Esophagus squamous epithelium (tissue), 5 donors: Measurements from ENCODE around the gene ADGRV1. TPM values are rescaled to one million over a fixed set of nuclear protein-coding genes. Genes with fewer than 3 reads are reported as not detected.
A peak's percentile ranks its signal among the peaks of the same experiment; 100 is the strongest.

Source experiments
- DNase-seq: peaks from one replicate; lab custom pipeline; 2025; lab: John Stamatoyannopoulos, UW
- H3K27ac ChIP-seq, 4 donors: fragments of 200-600 bp; sonication (generic); one replicate each; pipeline ENCODE4 v1.5.1; 2016 to 2019; ENCODE audit warnings: mild to moderate bottlenecking in 1 of 4
- H3K27me3 ChIP-seq, 4 donors: fragments of 200-600 bp; sonication (generic); 1 replicate in 3 of 4; 2 replicates in 1 of 4; pipeline versions ENCODE4 v1.5.1 to v1.6.0; 2017 to 2021; ENCODE audit warnings: antibody characterized with exemption in 1 of 4
- H3K36me3 ChIP-seq, 3 donors: fragments of 200-600 bp; sonication (generic); one replicate each; pipeline ENCODE4 v1.5.1; 2016 to 2019
- H3K4me1 ChIP-seq, 3 donors: fragments of 200-600 bp; sonication (generic); one replicate each; pipeline ENCODE4 v1.5.1; 2017 to 2019
- H3K4me3 ChIP-seq, 4 donors: fragments of 200-600 bp; sonication (generic); 1 replicate in 3 of 4; 2 replicates in 1 of 4; pipeline ENCODE4 v1.5.1; 2016 to 2019; ENCODE audit warnings: mild to moderate bottlenecking in 2 of 4, moderate library complexity in 1 of 4
- H3K9me3 ChIP-seq, 3 donors: fragments of 200-600 bp; sonication (generic); one replicate each; pipeline ENCODE4 v1.5.1; 2016 to 2019
- POLR2A ChIP-seq, 4 donors: fragments of 450-650 bp; IDR thresholded peaks; one replicate each; pipeline ENCODE4 v1.6.1; 2017; ENCODE audit warnings: antibody characterized with exemption in 4 of 4, mild to moderate bottlenecking in 4 of 4, moderate library complexity in 3 of 4
- WGBS, 2 donors: methylation state at CpG; one replicate each; pipeline ENCODE4 v1.1.5; 2018; 5-methylcytosine and 5-hydroxymethylcytosine counted together
- intact Hi-C: fragments of 100-400 bp; cut with DNase I; formaldehyde crosslinking; loops from one replicate; pipeline ENCODE4 v1.15.0; 2022
- total RNA-seq, 4 donors: library from RNA; depleted of rRNA; stranded (reverse); fragments of >200 nt; gene quantifications; one replicate each; pipeline ENCODE4 v1.1.0, GENCODE V29; 2016
- TF ChIP-seq, protein P1 (sequence below), 6 experiments: fragments of 450-650 bp in 4 of 6; fragments of 200-600 bp in 2 of 6; sonication (generic) in 2 of 6; IDR thresholded peaks; one replicate each; pipeline ENCODE4 v1.5.1; 2016 to 2019; ENCODE audit warnings: antibody characterized with exemption in 6 of 6, mild to moderate bottlenecking in 4 of 6, moderate library complexity in 4 of 6
- donor health status: DM: yes; HTN: yes; CAD: no.

Gene ADGRV1
- total RNA-seq, 4 donors from 2014 or later: 1.9 to 14.1 (median 4.0) TPM

GRCh38 chr5:90898326-90899013 lies 339.9 kb downstream of the ADGRV1 start:
- H3K4me3 ChIP-seq: no peak overlapping the region
- no peaks in the 10 kb centered on the region for H3K27me3 ChIP-seq
- H3K9me3 ChIP-seq: no peaks in the 10 kb centered on the region
- peak overlapping the region in 2 of 4 donors; percentile 25 to 51 for H3K27ac ChIP-seq
- TF ChIP-seq, protein P1, sequence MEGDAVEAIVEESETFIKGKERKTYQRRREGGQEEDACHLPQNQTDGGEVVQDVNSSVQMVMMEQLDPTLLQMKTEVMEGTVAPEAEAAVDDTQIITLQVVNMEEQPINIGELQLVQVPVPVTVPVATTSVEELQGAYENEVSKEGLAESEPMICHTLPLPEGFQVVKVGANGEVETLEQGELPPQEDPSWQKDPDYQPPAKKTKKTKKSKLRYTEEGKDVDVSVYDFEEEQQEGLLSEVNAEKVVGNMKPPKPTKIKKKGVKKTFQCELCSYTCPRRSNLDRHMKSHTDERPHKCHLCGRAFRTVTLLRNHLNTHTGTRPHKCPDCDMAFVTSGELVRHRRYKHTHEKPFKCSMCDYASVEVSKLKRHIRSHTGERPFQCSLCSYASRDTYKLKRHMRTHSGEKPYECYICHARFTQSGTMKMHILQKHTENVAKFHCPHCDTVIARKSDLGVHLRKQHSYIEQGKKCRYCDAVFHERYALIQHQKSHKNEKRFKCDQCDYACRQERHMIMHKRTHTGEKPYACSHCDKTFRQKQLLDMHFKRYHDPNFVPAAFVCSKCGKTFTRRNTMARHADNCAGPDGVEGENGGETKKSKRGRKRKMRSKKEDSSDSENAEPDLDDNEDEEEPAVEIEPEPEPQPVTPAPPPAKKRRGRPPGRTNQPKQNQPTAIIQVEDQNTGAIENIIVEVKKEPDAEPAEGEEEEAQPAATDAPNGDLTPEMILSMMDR (IDR thresholded peaks at IDR 0.05): no peak
- no peak for TF ChIP-seq POLR2A (IDR thresholded peaks at IDR 0.05)
- peaks cover 0 to 20% (median 0%) of the 10 kb centered on the region in 3 donors for H3K4me1 ChIP-seq
- 72 to 79% methylated on average over 4 of the region's 4 CpGs for WGBS, 2 donors
- no peak for DNase-seq
- intact Hi-C loops: no loop called here
- H3K36me3 ChIP-seq: no peaks in the 10 kb centered on the region

DNA sequence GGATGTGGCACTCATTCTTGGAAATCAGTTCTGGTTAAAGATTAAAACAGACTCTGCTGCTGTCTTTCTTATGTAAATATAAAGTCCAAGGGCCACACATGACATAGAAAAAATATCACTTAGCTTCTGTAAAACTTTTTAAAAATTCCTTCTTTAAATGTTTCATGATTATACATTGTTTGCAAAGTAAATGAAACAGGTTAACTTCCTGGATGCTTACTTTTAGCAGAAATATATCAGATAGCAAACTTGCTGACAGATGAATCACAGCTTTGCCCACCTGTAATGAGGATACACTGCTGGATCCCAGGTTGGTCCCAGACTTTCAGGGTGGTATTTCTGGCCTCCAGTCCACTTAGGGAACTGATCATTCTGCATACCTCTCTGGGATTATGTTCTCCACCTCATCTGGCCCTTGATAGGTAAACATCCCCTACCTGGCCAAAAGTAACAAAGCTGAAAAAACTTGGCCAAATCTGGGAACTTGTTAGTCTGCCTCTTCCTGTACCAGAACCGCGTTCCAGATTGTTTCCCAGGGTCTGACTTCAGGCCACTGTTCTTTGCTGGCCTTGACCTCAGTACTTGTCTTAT lies 340.5 kb downstream of the ADGRV1 start:
- Histone ChIP-seq H3K36me3 (no peaks in the 10 kb centered on the region), H3K27ac (peak overlapping the region in 2 of 4 donors; percentile 25 to 51), H3K4me3 (no peak overlapping the region), H3K27me3 (no peaks in the 10 kb centered on the region), H3K9me3 (no peaks in the 10 kb centered on the region), H3K4me1 (peaks cover 0 to 18% (median 0%) of the 10 kb centered on the region in 3 donors)
- no peak for DNase-seq
- WGBS, 2 donors: 71 to 74% methylated on average over 2 of the region's 2 CpGs
- intact Hi-C loops: no loop called here
- TF ChIP-seq POLR2A (IDR thresholded peaks at IDR 0.05): no peak
- TF ChIP-seq, protein P1 (IDR thresholded peaks at IDR 0.05): no peak

DNA sequence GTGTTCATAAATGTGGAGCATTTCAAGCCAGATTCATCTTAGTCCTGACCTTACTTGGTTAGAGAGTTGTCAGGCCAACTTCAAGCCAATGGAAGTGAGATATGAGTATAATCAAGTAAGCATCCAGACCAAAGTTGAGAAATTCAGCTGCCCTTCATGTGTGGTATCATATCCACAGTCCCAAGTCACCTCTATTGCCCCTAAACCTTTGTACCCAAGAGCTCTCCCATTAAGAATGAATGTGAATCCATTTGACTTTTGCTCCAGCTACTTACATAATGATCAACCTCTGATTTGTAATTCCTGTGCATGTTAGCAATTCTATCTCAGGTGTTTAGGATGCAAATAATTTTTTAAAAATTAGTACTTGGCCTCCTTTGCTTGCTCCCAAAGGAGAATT lies 342.7 kb downstream of the ADGRV1 start:
- H3K27me3 ChIP-seq: no peaks in the 10 kb centered on the region
- no peak overlapping the region for H3K27ac ChIP-seq
- TF ChIP-seq, protein P1 (IDR thresholded peaks at IDR 0.05): no peak
- TF ChIP-seq POLR2A (IDR thresholded peaks at IDR 0.05): no peak
- no peak overlapping the region for H3K4me3 ChIP-seq
- H3K9me3 ChIP-seq: no peaks in the 10 kb centered on the region
- no peaks in the 10 kb centered on the region for H3K36me3 ChIP-seq
- DNase-seq: no peak
- intact Hi-C loops: no loop called here
- H3K4me1 ChIP-seq: peaks cover 0 to 15% (median 0%) of the 10 kb centered on the region in 3 donors

GRCh38 chr5:90902170-90902569 lies 343.6 kb downstream of the ADGRV1 start:
- Histone ChIP-seq H3K27me3 (no peaks in the 10 kb centered on the region), H3K9me3 (no peaks in the 10 kb centered on the region), H3K27ac (no peak overlapping the region), H3K36me3 (no peaks in the 10 kb centered on the region), H3K4me3 (no peak overlapping the region), H3K4me1 (peaks cover 0 to 15% (median 0%) of the 10 kb centered on the region in 3 donors)
- DNase-seq: no peak
- TF ChIP-seq, protein P1 (IDR thresholded peaks at IDR 0.05): no peak
- TF ChIP-seq POLR2A (IDR thresholded peaks at IDR 0.05): no peak
- WGBS, 2 donors: 87 to 88% methylated on average over 4 of the region's 4 CpGs
- intact Hi-C loops: no loop called here

DNA sequence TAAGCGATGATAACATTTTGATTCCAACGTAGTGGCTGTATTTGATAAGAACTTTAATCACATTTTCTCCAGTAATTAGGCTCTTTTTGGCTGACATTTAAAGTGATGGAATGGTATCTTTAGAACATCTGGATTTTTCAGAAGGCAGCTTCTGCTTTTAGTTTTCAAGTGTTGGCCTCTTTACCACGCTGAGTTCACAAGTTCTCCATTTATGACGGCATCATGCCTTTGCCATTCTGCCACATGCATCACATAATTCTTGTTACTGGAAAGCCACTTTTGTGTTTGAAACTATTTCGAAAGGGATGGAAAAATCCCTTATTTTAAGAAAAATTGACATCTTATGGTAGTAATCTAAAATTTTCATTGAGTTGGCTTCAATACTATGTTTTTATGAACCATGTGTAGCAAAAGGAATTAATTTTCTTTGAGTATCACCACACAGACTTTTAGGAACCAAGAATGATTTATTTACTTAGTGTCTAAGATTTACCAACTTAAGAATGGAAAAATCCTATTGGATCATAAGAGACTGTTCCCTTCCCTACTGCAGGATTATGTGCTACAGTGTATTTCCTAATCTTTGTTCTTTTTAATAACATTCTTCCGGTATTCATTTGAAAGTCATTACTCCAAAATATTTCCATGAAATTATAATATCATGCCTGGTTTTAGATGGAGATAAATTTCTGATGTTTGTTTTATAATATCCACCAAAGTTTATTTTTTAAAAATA lies 344.2 kb downstream of the ADGRV1 start:
- Histone ChIP-seq H3K4me3 (no peak overlapping the region), H3K9me3 (no peaks in the 10 kb centered on the region), H3K4me1 (peaks cover 0 to 12% (median 0%) of the 10 kb centered on the region in 3 donors), H3K36me3 (no peaks in the 10 kb centered on the region), H3K27me3 (no peaks in the 10 kb centered on the region), H3K27ac (no peak overlapping the region)
- TF ChIP-seq POLR2A (IDR thresholded peaks at IDR 0.05): no peak
- TF ChIP-seq, protein P1 (IDR thresholded peaks at IDR 0.05): no peak
- WGBS, 2 donors: 71 to 73% methylated on average over 6 of the region's 6 CpGs
- intact Hi-C loops: no loop called here
- DNase-seq: no peak
